HG02938 (cell line): ENCODE measurements around the gene ZNF408.
"Not testable (repeated sequence)": the region's sequence is repeated elsewhere in the genome, so short reads cannot be mapped to it uniquely, and the experiment has no call there.

Experiments
- ATAC-seq: cut with Tn5 transposase; IDR thresholded peaks from one replicate; pipeline ENCODE4 v1.9.1; 2021; ENCODE audit warnings: mild to moderate bottlenecking, moderate library complexity; ENCODE audit not compliant: unreplicated experiment

Gene ZNF408

GRCh38 chr11:46700241-46701077 lies at the start of gene ZNF408, which contains the start of gene ARHGAP1:
ZNF408 (plus strand) TSS chr11:46701031; CDS start chr11:46701048, 17 bp downstream.
ARHGAP1 (minus strand) TSS chr11:46700619; CDS start chr11:46696107, 4,512 bp downstream.
- peak; percentile 86 for ATAC-seq

- no peak for ATAC-seq
Measured at GRCh38 chr11:46655631-46656030, 45.2 kb upstream of the ZNF408 start.

GRCh38 chr11:46657186-46657585 lies 43.6 kb upstream of the ZNF408 start:
- ATAC-seq = no peak

DNA sequence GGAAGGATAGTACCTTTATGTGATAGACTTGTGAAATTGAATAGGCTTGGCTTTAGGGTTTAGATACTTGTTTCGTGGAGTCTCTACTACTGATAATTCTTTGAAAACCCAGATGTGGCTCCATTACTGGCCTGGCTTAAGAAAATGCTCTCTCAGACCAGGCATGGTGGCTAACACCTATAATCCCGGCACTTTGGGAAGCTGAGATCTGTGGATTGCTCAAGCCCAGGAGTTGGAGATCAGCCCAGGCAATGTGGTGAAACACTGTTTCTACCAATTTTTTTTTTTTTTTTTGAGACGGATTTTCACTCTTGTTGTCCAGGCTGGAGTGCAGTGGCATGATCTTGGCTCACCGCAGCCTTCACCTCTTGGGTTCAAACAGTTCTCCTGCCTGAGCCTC lies 42.6 kb upstream of the ZNF408 start:
- ATAC-seq = no peak

DNA sequence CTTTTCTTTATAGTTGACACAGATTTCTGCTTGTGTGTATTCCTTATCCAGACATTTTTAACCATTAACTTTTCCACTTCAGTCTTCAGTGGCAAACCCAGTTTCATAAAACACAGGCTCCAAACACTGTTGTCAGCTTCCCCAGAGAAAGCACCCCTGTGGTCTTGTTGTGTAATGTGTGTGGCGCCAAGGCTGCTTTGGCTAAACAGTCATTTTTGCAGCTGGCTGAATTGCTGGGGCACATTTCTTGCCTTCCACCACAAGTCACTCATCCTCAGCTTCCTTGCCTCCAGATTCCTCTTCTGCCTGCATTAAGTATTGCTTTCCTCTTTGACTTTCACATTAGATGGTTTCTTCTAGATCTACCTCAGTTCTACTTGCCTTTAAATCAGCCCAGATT lies 40.9 kb upstream of the ZNF408 start:
- ATAC-seq = no peak

DNA sequence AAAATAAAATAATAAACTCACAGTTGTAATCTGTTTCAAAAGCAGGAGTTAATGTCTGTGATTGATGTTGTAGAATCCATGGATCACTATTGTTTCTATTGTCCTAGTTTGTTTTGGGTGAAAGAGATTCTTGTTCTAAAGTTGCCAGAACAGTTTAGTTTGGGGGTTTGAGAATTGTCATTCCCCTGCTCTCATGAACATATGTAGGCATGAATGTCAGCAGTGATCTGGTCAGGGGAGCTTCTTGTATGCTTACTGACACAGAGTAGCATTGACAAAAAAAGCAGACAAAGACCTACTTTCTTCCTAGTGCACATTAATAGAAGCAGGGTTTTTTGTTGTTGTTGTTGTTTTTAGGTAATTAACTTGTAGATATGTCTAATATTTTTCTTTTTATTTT lies 39.0 kb upstream of the ZNF408 start:
- ATAC-seq = no peak

GRCh38 chr11:46662366-46662765 lies 38.5 kb upstream of the ZNF408 start:
- ATAC-seq = no peak

GRCh38 chr11:46663277-46663940 lies 37.4 kb upstream of the ZNF408 start:
- ATAC-seq = no peak

DNA sequence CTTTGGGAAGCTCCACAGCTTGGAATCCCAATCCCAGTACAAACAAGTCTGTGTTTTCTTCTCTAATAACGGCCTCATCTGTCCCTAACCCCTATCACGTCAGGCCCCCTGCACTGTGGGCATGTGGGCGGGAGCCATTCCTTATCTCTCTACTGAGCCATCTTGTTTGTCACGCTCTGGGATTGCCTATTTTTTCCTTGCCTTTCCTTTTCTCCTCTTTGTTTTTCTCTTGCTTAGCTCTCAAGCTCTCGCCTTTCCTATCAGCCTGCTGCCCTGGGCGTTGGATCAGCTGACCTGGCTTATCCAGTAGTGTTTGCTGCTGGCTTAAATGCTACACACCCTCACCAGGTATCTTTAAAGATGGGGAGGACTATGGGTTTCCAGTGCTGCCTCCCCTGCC lies 36.2 kb upstream of the ZNF408 start:
- no peak for ATAC-seq

- no peak for ATAC-seq
Measured at GRCh38 chr11:46665356-46665755, 35.5 kb upstream of the ZNF408 start.

GRCh38 chr11:46666516-46666915 lies 34.3 kb upstream of the ZNF408 start:
- ATAC-seq = no peak

- ATAC-seq = no peak
Measured at GRCh38 chr11:46667043-46667481, 33.8 kb upstream of the ZNF408 start.

GRCh38 chr11:46668480-46669085 lies 32.2 kb upstream of the ZNF408 start:
- no peak for ATAC-seq

DNA sequence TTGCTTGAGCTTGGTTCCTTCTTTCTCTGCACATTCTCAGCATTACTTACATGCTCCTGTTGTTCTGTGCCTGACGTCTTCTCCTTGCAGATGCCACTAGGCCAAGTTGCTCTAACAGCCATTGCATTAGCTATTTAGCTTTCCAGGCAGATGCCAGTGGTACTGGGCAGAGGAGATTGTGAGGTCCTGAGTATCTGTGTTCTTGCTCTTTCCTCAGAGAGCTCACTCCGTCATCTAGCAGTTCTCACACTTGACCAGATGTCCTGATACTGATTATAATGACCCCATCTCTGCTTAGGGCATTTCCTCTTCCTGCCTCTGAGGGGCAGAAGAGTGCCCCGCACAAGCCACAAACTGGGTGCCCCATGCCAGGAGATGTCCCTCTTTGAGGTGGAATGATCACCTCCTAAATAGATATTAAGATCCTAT lies 31.1 kb upstream of the ZNF408 start:
- ATAC-seq = no peak

- not testable (repeated sequence) for ATAC-seq
Measured at GRCh38 chr11:46670521-46670920, 30.3 kb upstream of the ZNF408 start.

DNA sequence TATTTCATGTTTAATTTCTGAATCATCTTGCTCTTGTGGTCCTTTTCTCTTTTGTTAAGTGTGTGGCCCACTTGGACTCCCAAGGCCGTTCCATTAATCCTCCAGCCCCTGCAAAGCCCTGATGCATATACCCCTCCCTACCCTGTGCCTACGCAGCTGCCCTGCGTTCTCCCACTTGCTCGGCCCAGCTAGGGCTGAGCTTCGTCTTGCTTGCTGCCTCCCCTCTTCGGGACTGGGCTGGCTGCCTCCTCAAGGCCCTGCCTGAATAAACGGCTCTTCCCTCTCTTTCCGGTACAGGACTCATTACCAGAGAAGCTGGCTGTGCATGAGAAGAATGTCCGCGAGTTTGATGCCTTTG lies 28.9 kb upstream of the ZNF408 start:
- ATAC-seq = no peak

- no peak for ATAC-seq
Measured at GRCh38 chr11:46672381-46672839, 28.4 kb upstream of the ZNF408 start.

- ATAC-seq = no peak
Measured at GRCh38 chr11:46673713-46674462, 26.9 kb upstream of the ZNF408 start.

DNA sequence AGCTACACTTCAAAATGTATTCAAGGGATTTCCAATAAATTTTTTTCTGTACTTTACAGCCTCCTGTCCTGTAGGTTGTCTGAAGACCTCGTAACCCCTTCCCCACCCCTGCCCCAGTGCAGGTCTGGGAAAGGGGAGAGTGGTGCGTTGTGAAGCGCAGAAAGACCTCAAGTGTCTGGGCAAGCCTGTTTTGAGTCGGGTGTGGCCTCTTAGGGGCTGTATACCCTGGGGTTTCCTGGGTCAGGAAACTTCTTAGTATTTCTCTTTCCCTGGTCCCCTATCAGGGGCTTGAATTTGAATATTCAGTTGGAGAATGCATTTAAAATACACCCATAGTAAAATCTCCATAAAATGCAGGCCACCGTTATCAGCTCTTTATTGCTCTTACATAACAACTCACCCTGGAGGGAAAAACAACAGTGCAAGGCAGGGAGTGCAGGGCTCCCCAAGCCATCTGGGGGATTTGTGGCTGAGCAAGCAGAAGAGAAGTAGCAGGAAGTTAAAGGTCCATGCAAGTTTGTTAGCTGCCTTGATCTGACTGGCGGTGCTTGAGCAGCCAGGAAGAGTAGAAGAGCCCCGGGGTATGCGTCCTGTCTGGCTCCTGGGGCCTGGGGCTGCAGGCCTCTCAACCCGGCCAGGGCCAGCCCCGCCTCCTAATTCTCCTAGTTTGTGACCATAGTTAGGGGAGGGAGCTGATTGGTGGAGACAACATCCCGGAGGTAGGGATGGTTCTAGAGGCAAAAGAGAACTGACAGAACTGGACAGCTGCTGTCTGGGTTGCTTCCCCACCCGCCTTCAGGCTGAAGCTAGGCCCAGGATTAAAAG lies 26.2 kb upstream of the ZNF408 start:
- no peak for ATAC-seq

GRCh38 chr11:46675288-46675851 lies 25.5 kb upstream of the ZNF408 start:
- no peak for ATAC-seq
